HG03457 (cell line): ENCODE data around the gene NFIA.

Experiments
- ATAC-seq: cut with Tn5 transposase; IDR thresholded peaks from one replicate; pipeline ENCODE4 v1.9.1; 2021; ENCODE audit warnings: moderate number of reproducible peaks; ENCODE audit not compliant: unreplicated experiment

NFIA gene

GRCh38 chr1:61174060-61174795 lies 91.9 kb downstream of the NFIA start:
- ATAC-seq, result no peak

- ATAC-seq, result no peak
These were observed 93.6 kb downstream of the NFIA start for GRCh38 chr1:61175976-61176375.

GRCh38 chr1:61181067-61182038 lies 99.0 kb downstream of the NFIA start:
- ATAC-seq, result no peak

- ATAC-seq, result no peak
These were observed 99.7 kb downstream of the NFIA start for GRCh38 chr1:61182049-61182448.

- no peak for ATAC-seq
These were observed 100.1 kb downstream of the NFIA start for GRCh38 chr1:61182480-61182879.

GRCh38 chr1:61183471-61184039 lies 101.2 kb downstream of the NFIA start:
- ATAC-seq, result no peak

- no peak for ATAC-seq
These were observed 101.8 kb downstream of the NFIA start for GRCh38 chr1:61184040-61184713.

- ATAC-seq, result no peak
These were observed 102.3 kb downstream of the NFIA start for GRCh38 chr1:61184714-61185106.

- ATAC-seq, result no peak
These were observed 104.4 kb downstream of the NFIA start for GRCh38 chr1:61186753-61187152.

- no peak for ATAC-seq
These were observed 105.2 kb downstream of the NFIA start for GRCh38 chr1:61187352-61188086.

GRCh38 chr1:61190153-61190552 lies 107.8 kb downstream of the NFIA start:
- no peak for ATAC-seq

- no peak for ATAC-seq
These were observed 108.5 kb downstream of the NFIA start for GRCh38 chr1:61190618-61191432.

- ATAC-seq, result no peak
These were observed 109.0 kb downstream of the NFIA start for GRCh38 chr1:61191433-61191720.

GRCh38 chr1:61192663-61193330 lies 110.4 kb downstream of the NFIA start:
- ATAC-seq, result no peak

GRCh38 chr1:61193808-61194207 lies 111.4 kb downstream of the NFIA start:
- no peak for ATAC-seq

- no peak for ATAC-seq
These were observed 116.2 kb downstream of the NFIA start for GRCh38 chr1:61198554-61198953.

GRCh38 chr1:61201035-61201434 lies 118.7 kb downstream of the NFIA start:
- no peak for ATAC-seq

- no peak for ATAC-seq
These were observed 120.7 kb downstream of the NFIA start for GRCh38 chr1:61202854-61203598.

GRCh38 chr1:61204528-61204927 lies 122.2 kb downstream of the NFIA start:
- ATAC-seq, result no peak
